CD4-positive, alpha-beta T cell treated with Interleukin-12 subunit alpha and Interleukin-12 subunit beta, for 1 hour (primary cell): ENCODE data around the gene PABPN1.
A peak's percentile ranks its signal among the peaks of the same experiment; 100 is the strongest.

Source experiments
- DNase-seq: peaks from one replicate; pipeline ENCODE4 v3.0.0-alpha.2; 2020

Gene PABPN1

GRCh38 chr14:23327947-23328744 is 6.9 kb downstream of the PABPN1 start:
- DNase-seq = peak; percentile 75

- no peak for DNase-seq
Observed at GRCh38 chr14:23335623-23336022, 14.4 kb downstream of the PABPN1 start.

GRCh38 chr14:23339506-23340268 is 18.4 kb downstream of the PABPN1 start:
- no peak for DNase-seq

- no peak for DNase-seq
Observed at GRCh38 chr14:23344481-23344880, 23.2 kb downstream of the PABPN1 start.

- DNase-seq = no peak
Observed at GRCh38 chr14:23345987-23346692, 24.9 kb downstream of the PABPN1 start.

- DNase-seq = no peak
Observed at GRCh38 chr14:23346693-23347405, 25.6 kb downstream of the PABPN1 start.

- DNase-seq = no peak
Observed at GRCh38 chr14:23347406-23348296, 26.4 kb downstream of the PABPN1 start.

- no peak for DNase-seq
Observed at GRCh38 chr14:23348297-23348655, 27.0 kb downstream of the PABPN1 start.

- DNase-seq = no peak
Observed at GRCh38 chr14:23349156-23349845, 28.0 kb downstream of the PABPN1 start.

- DNase-seq = no peak
Observed at GRCh38 chr14:23351681-23352505, 30.6 kb downstream of the PABPN1 start.

- peak; percentile 60 for DNase-seq
Observed at GRCh38 chr14:23352506-23353432, 31.5 kb downstream of the PABPN1 start, which contains the start of gene SLC22A17. Gene SLC22A17, minus strand, starts transcription at chr14:23352887.

- no peak for DNase-seq
Observed at GRCh38 chr14:23353433-23353780, 32.1 kb downstream of the PABPN1 start.

- DNase-seq = no peak
Observed at GRCh38 chr14:23354990-23355389, 33.7 kb downstream of the PABPN1 start.

GRCh38 chr14:23355871-23356435 is 34.7 kb downstream of the PABPN1 start:
- DNase-seq = no peak

- no peak for DNase-seq
Observed at GRCh38 chr14:23356662-23357061, 35.4 kb downstream of the PABPN1 start.

- DNase-seq = no peak
Observed at GRCh38 chr14:23357261-23357660, 36.0 kb downstream of the PABPN1 start.

- DNase-seq = no peak
Observed at GRCh38 chr14:23358042-23358441, 36.8 kb downstream of the PABPN1 start.

- no peak for DNase-seq
Observed at GRCh38 chr14:23358553-23359166, 37.4 kb downstream of the PABPN1 start.
